Mucosa of descending colon (tissue), 3 donors: ENCODE measurements around the gene ZNF148. TPM values are rescaled to one million over a fixed set of nuclear protein-coding genes. Genes with fewer than 3 reads are reported as not detected.
A peak's percentile ranks its signal among the peaks of the same experiment; 100 is the strongest.

Experiments used
- ATAC-seq: fragments of 200-7000 bp; cut with Tn5 transposase; one replicate; pipeline ENCODE4 v1.9.1; 2020; ENCODE audit warnings: mild to moderate bottlenecking, moderate library complexity
- DNase-seq, 3 donors: peaks; one replicate each; pipeline ENCODE4 v3.0.0-alpha.2; 2020
- H3K36me3 ChIP-seq: fragments of 200-600 bp; one replicate; pipeline ENCODE4 v1.8.0; 2021; ENCODE audit warnings: low read depth, mild to moderate bottlenecking
- H3K4me1 ChIP-seq: fragments of 200-600 bp; one replicate; pipeline ENCODE4 v1.8.0; 2021; ENCODE audit warnings: low read depth, mild to moderate bottlenecking
- H3K4me3 ChIP-seq: fragments of 200-600 bp; one replicate; pipeline ENCODE4 v1.8.0; 2021; ENCODE audit warnings: mild to moderate bottlenecking
- H3K9me3 ChIP-seq: fragments of 200-600 bp; one replicate; pipeline ENCODE4 v1.8.0; 2021; ENCODE audit warnings: mild to moderate bottlenecking
- intact Hi-C, 2 donors: fragments of 100-400 bp; cut with DNase I in 1 of 2; cut with micrococcal nuclease in 1 of 2; formaldehyde crosslinking; loops; one replicate each; pipeline versions ENCODE4 v1.11.0 to v1.11.1; 2022; cut with DNase I, micrococcal nuclease
- total RNA-seq, 3 donors: library from RNA; stranded (reverse); fragmentation: NEBNext Ultra II Directional in 2 of 3; extraction: Animal tissue kit (Norgen Biotek cat#: 25700) in 2 of 3; gene quantifications; one replicate each; pipeline versions ENCODE4 v1.2.1 to v1.2.4, GENCODE V29; 2021 to 2023
- TF ChIP-seq, protein P1 (sequence below): fragments of 200-600 bp; IDR thresholded peaks from one replicate; pipeline ENCODE4 v1.8.0; 2022; ENCODE audit warnings: antibody characterized with exemption, mild to moderate bottlenecking
- donor health status: DM: no; HTN: no; CAD: no; lungs with moderate emphysema.
- donor health status: DM: no; HTN: no; CAD: no.
- donor health status: DM: no; HTN: yes; CAD: no.

Gene ZNF148
- total RNA-seq, 3 donors from 2014 or later = 39.8 to 79.5 (median 42.6) TPM

DNA sequence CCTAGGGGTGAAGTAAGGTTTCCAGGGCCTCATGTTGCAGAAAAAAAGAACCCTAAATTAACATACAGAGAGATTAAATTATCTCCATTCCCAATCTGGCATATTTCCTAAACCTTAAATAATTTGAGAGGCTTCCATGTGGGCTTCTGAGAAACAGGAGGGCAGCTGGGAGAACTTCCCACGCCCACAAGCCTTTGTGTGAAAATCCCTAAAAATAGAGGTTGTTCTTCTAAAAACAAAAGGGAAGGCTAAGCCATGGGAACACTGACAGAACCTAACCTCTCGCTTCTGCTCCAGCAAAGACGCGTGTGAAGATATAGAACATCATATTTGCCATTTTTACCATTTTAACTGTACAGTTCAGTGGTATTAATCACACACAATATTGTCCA lies 161.8 kb downstream of the ZNF148 start:
- H3K4me3 ChIP-seq = no peak overlapping the region
- intact Hi-C loops = no loop called here
- TF ChIP-seq, protein P1, sequence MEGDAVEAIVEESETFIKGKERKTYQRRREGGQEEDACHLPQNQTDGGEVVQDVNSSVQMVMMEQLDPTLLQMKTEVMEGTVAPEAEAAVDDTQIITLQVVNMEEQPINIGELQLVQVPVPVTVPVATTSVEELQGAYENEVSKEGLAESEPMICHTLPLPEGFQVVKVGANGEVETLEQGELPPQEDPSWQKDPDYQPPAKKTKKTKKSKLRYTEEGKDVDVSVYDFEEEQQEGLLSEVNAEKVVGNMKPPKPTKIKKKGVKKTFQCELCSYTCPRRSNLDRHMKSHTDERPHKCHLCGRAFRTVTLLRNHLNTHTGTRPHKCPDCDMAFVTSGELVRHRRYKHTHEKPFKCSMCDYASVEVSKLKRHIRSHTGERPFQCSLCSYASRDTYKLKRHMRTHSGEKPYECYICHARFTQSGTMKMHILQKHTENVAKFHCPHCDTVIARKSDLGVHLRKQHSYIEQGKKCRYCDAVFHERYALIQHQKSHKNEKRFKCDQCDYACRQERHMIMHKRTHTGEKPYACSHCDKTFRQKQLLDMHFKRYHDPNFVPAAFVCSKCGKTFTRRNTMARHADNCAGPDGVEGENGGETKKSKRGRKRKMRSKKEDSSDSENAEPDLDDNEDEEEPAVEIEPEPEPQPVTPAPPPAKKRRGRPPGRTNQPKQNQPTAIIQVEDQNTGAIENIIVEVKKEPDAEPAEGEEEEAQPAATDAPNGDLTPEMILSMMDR = no peak
- H3K36me3 ChIP-seq = no peaks in the 10 kb centered on the region
- peaks cover 6% of the 10 kb centered on the region for H3K4me1 ChIP-seq
- DNase-seq (no peak), ATAC-seq (no peak)
- H3K9me3 ChIP-seq = no peaks in the 10 kb centered on the region

DNA sequence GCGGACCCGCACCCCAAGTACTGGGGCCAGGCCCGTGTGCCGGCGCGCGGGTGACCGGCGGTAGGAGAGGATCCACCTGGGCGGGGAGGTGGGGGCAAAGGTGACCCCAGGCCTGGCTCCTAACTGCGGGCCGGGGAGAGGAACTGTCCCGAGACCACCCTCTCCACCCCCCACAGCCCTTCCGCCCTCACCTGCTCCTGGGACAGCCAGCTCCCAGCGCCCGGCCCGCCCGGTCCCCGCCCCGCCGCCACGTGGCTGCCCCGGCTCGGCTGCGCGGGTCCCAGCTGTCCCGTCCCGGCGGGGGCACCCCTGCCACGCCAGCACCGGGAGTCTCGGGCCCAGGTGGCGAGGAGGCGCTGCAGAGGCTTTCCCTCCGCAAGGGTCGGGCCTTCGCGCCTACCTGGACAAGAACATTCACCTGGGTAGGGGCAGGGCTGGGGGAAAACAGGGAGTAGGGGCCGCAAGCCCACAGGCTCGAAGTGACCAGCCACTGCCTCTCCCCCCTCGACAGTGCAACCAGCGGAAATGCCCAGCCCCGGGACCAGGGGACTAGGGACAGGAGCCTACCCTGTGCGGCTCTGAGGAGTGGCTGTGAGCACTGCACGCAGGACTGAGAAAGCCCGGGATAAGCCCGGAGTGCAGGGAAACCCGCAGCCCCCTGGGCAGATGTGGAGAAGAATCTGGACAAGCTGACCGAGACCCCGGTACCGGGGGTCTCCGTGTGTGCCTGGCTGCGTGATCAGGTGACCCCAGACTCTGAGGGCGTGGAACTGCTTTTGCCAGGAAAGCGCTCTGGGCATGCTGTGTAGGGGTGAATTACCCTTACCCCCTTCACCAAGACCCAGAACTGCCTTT lies 162.4 kb downstream of the ZNF148 start, which contains the start of gene SLC12A8:
TSS of gene SLC12A8 (minus strand) at position 240 of the 855 bp plus-strand sequence. CDS start 1,399 bp downstream, outside the sequence.
- peak; percentile 50 to 73 (median 59) for DNase-seq
- peak within 1 kb of the TSS; percentile 34 for H3K4me3 ChIP-seq
- H3K36me3 ChIP-seq = no peaks in the 10 kb centered on the region
- intact Hi-C loops = no loop called here
- H3K4me1 ChIP-seq = peaks cover 6% of the 10 kb centered on the region
- H3K9me3 ChIP-seq = no peaks in the 10 kb centered on the region
- TF ChIP-seq, protein P1 = no peak
- ATAC-seq = peak; percentile 88

DNA sequence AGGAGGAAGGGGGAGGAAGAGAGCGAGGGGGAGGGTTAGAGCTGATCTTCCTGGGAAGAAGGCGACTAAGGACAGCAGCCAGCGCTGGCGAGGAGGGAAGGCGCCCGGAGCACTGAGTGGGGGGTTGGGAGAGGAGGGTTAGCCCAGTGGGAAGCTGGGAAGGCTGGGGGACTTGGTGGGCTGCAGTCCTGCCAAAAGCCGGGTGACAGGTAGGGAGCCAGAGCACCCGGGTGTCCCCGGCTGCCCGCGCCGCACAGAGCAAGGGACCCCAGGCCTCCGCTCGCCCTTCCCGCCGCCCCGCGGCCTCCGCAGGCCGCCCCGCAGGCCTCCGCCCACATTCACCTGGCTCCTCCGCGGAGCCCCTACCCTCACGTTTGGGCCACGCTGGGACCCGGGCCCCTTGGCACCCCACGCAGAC lies 163.0 kb downstream of the ZNF148 start:
- H3K4me3 ChIP-seq = peak overlapping the region; percentile 34
- DNase-seq (peak in 2 of 3 donors; percentile 36 to 47), ATAC-seq (peak; percentile 68)
- TF ChIP-seq, protein P1 = no peak
- peaks cover 6% of the 10 kb centered on the region for H3K4me1 ChIP-seq
- no peaks in the 10 kb centered on the region for H3K9me3 ChIP-seq
- intact Hi-C loops = no loop called here
- H3K36me3 ChIP-seq = no peaks in the 10 kb centered on the region

DNA sequence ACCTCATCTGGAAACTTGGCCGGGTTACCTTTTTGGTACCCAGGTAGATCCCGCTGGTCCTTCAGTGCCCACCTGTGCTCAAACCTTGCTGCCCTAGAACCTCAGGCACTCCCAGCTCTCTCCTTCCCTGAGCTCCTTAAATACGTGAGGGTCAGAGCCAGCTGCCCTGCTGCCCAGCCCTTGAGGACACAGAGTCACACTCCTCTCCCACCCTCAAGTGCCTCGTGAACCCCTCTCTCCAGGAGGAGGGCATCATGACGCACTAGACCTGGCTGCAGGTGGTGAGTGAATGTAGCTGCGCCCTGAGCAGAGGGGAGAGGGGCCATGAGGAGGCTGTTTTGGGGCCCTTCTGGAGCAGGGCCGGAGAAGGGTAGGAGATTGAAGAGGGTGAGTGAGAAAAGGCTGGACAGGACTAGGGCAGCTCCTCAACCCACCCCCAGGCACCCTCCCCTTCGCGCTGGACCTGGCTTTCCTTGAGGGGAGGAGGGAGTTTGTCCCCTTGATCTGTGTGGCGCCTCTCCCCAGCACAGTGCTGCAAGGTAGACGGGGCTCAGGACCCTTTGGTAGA lies 163.5 kb downstream of the ZNF148 start:
- no peak for ATAC-seq
- DNase-seq = peak in 1 of 3 donors; percentile 27

DNA sequence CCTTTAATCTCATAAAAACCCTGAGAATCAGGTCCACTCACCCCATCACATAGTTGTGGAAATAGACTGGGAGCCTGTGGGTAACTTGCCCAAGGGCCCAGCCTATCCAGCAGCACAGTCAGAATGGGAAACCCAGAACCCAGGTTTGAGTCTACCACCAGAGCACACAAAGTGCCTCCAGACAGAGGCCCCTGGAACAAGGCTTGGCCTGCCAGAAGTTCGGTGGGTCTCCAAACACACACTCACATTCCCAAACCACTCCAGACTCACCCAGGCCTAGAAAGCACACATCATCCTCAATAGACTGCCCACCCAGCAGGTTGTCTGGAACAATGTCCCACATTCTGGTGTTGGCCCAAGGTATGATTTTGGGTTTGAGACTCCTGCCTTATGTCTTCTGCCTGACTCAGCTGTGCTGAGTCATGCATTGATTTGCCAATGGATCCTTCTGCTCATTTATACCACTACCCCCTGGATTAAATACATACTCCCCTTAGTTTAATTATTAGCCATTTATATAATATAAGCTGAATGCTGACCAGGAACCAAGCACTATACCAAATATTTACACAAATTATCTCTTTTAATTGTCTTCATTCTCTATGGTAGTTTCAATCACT lies 167.1 kb downstream of the ZNF148 start:
- Histone ChIP-seq H3K4me1 (peaks cover 6% of the 10 kb centered on the region), H3K4me3 (no peak overlapping the region), H3K9me3 (no peaks in the 10 kb centered on the region), H3K36me3 (no peaks in the 10 kb centered on the region)
- DNase-seq = no peak
- no peak for ATAC-seq
- TF ChIP-seq, protein P1 = no peak
- intact Hi-C loops = no loop called here

More for the DNA sequence above, 163.5 kb downstream of the ZNF148 start:
- Histone ChIP-seq H3K4me3 (no peak overlapping the region), H3K9me3 (no peaks in the 10 kb centered on the region), H3K36me3 (no peaks in the 10 kb centered on the region), H3K4me1 (peaks cover 6% of the 10 kb centered on the region)
- intact Hi-C loops = no loop called here
- TF ChIP-seq, protein P1 = no peak
